ENCODE data around the gene CAT. TPM values are rescaled to one million over a fixed set of nuclear protein-coding genes. Genes with fewer than 3 reads are reported as not detected.

The CAT gene
- total and polyA plus RNA-seq, 9 of the 15 experiments (the other 6 are each of a cell fraction or from before 2014, with no cell fraction given): 86.7 to 183 (median 114) TPM

GRCh38 chr11:34438529-34439507 lies at the start of gene CAT (continued):
- TF ChIP-seq, protein P1, sequence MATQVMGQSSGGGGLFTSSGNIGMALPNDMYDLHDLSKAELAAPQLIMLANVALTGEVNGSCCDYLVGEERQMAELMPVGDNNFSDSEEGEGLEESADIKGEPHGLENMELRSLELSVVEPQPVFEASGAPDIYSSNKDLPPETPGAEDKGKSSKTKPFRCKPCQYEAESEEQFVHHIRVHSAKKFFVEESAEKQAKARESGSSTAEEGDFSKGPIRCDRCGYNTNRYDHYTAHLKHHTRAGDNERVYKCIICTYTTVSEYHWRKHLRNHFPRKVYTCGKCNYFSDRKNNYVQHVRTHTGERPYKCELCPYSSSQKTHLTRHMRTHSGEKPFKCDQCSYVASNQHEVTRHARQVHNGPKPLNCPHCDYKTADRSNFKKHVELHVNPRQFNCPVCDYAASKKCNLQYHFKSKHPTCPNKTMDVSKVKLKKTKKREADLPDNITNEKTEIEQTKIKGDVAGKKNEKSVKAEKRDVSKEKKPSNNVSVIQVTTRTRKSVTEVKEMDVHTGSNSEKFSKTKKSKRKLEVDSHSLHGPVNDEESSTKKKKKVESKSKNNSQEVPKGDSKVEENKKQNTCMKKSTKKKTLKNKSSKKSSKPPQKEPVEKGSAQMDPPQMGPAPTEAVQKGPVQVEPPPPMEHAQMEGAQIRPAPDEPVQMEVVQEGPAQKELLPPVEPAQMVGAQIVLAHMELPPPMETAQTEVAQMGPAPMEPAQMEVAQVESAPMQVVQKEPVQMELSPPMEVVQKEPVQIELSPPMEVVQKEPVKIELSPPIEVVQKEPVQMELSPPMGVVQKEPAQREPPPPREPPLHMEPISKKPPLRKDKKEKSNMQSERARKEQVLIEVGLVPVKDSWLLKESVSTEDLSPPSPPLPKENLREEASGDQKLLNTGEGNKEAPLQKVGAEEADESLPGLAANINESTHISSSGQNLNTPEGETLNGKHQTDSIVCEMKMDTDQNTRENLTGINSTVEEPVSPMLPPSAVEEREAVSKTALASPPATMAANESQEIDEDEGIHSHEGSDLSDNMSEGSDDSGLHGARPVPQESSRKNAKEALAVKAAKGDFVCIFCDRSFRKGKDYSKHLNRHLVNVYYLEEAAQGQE (IDR thresholded peaks at IDR 0.05; ENCODE audit: borderline replicate concordance): no peak
- TF ChIP-seq, protein P1 (CRISPR knock-in tag; IDR thresholded peaks at IDR 0.05; ENCODE audit: low read depth): 0 out of 2 replicates have a peak, but pooled peaks have one; percentile 65
- TF ChIP-seq GTF2B (IDR thresholded peaks at IDR 0.05; ENCODE audit: extremely low read depth, insufficient read length) (no peak), ZNF561 (CRISPR knock-in tag; conservative IDR thresholded peaks at IDR 0.05) (no peak), WHSC1 (IDR thresholded peaks at IDR 0.05; ENCODE audit: low read length) (no peak), POLR3A (IDR thresholded peaks at IDR 0.05; ENCODE audit: borderline replicate concordance, extremely low read depth, insufficient read depth, insufficient read length) (no peak), XRCC5 (IDR thresholded peaks at IDR 0.05; ENCODE audit: low read depth, low read length) (0 out of 2 replicates have a peak, but pooled peaks have one; percentile 17), PRPF4 (IDR thresholded peaks at IDR 0.05; ENCODE audit: insufficient read depth, low read depth, low read length, poor library complexity, severe bottlenecking) (no peak), ZNF165 (CRISPR knock-in tag; IDR thresholded peaks at IDR 0.05; ENCODE audit: borderline replicate concordance) (no peak), TSHZ1 (CRISPR knock-in tag; IDR thresholded peaks at IDR 0.05) (no peak), MAZ (CRISPR knock-in tag; conservative IDR thresholded peaks at IDR 0.05 in 1 of 2, IDR thresholded peaks at IDR 0.05 in 1 of 2) (peak; percentile 80 to 91), SIN3A (IDR thresholded peaks at IDR 0.05; ENCODE audit: borderline replicate concordance in 2 of 2, control insufficient read depth in 1 of 2, low read depth in 2 of 2, low read length in 2 of 2) (peak; percentile 63 to 75; a peak in 1 of 4 replicates), SRSF7 (optimal IDR thresholded peaks at IDR 0.05; ENCODE audit: low read depth, low read length) (no peak)
